Measurements from ENCODE around the gene INPPL1. TPM values are rescaled to one million over a fixed set of nuclear protein-coding genes. Genes with fewer than 3 reads are reported as not detected.

Gene INPPL1
- total and polyA plus RNA-seq, 2 of the 13 experiments (the other 11 are each of a cell fraction or from before 2014, with no cell fraction given) = 29.1 to 66.9 TPM

- no peak for DNase-seq (ENCODE audit: low spot score)
- in situ Hi-C loops (cut with HindIII; ENCODE audit: extremely low pct_ligation_motif_present, low pct_unique_long_range_greater_than_20kb) (no loop called here), intact Hi-C loops (cut with micrococcal nuclease; ENCODE audit: unreplicated experiment) (no loop called here)
- no peak overlapping the region for H2AFZ ChIP-seq (ENCODE audit: low read length)
- no peak overlapping the region for H3K27ac ChIP-seq (ENCODE audit: extremely low read length, insufficient read depth, low read length)
- H4K20me1 ChIP-seq (ENCODE audit: insufficient read depth, low read length) = no peaks in the 10 kb centered on the region
- H3K9ac ChIP-seq (ENCODE audit: insufficient read depth, low read depth, low read length) = no peak overlapping the region
- H3K9me3 ChIP-seq (ENCODE audit: low read length) = no peaks in the 10 kb centered on the region
- TF ChIP-seq MED8 (CRISPR knock-in tag; IDR thresholded peaks at IDR 0.05; ENCODE audit: insufficient replicate concordance) (no peak), SRSF4 (IDR thresholded peaks at IDR 0.05; ENCODE audit: low read depth, low read length, poor library complexity, severe bottlenecking) (no peak), ETS1 (CRISPR knock-in tag; IDR thresholded peaks at IDR 0.05) (no peak), NFIC (IDR thresholded peaks at IDR 0.05; ENCODE audit: low read length) (no peak), ZNF709 (CRISPR knock-in tag; IDR thresholded peaks at IDR 0.05) (no peak), NCOA1 (CRISPR knock-in tag; IDR thresholded peaks at IDR 0.05) (no peak), PCBP2 (optimal IDR thresholded peaks at IDR 0.05; ENCODE audit: low read depth, low read length, poor library complexity, severe bottlenecking) (no peak), SP1 (IDR thresholded peaks at IDR 0.05) (no peak), SP1 (CRISPR knock-in tag; IDR thresholded peaks at IDR 0.05) (no peak), ZBTB8A (CRISPR knock-in tag; IDR thresholded peaks at IDR 0.05; ENCODE audit: borderline replicate concordance, low read depth) (no peak), CREB1 (IDR thresholded peaks at IDR 0.05) (no peak), CREB1 (CRISPR knock-in tag; IDR thresholded peaks at IDR 0.05) (no peak), ZNF652 (CRISPR knock-in tag; IDR thresholded peaks at IDR 0.05; ENCODE audit: borderline replicate concordance, low read depth) (no peak), CEBPG (CRISPR knock-in tag; IDR thresholded peaks at IDR 0.05) (no peak), HNRNPUL1 (IDR thresholded peaks at IDR 0.05; ENCODE audit: low read depth, low read length) (no peak), ZNF619 (CRISPR knock-in tag; IDR thresholded peaks at IDR 0.05) (no peak), ZMYM2 (CRISPR knock-in tag; IDR thresholded peaks at IDR 0.05) (no peak), CHCHD3 (CRISPR knock-in tag; IDR thresholded peaks at IDR 0.05) (no peak), ZNF143 (CRISPR knock-in tag; IDR thresholded peaks at IDR 0.05) (no peak), ARID3A (IDR thresholded peaks at IDR 0.05; ENCODE audit: low read depth, low read length) (no peak), CENPT (CRISPR knock-in tag; IDR thresholded peaks at IDR 0.05; ENCODE audit: low read depth) (no peak)
- no peak for ATAC-seq
- WGBS (ENCODE audit: low lambda C conversion rate) = 96% methylated on average over 8 of the region's 8 CpGs
- no peaks in the 10 kb centered on the region for H3K4me1 ChIP-seq (ENCODE audit: insufficient read depth, low read length)
- H3K36me3 ChIP-seq (replicated peaks in 1 of 2; ENCODE audit: control insufficient read depth in 1 of 2, insufficient read depth in 2 of 2, low read length in 2 of 2) = peaks cover 20 to 57% of the 10 kb centered on the region in 2 experiments; a peak in 4 of 5 replicates
- no peaks in the 10 kb centered on the region for H3K79me2 ChIP-seq (ENCODE audit: insufficient read depth, low read length)
- POLR2A ChIA-PET = interaction anchor here (1.2 kb wide), 1 partner anchor 200 kb away, joined by 3 read pairs; the partner anchor contains the start of gene CLPB
- FAIRE-seq = no peak
- CTCF ChIA-PET (ENCODE audit: low intra/inter-chr PET ratio, low total read pairs) = no interaction called here
- no peak overlapping the region for H3K4me3 ChIP-seq (replicated peaks in 1 of 3; ENCODE audit: insufficient read depth in 1 of 3, low read depth in 2 of 3, low read length in 3 of 3)
- BruUV-seq (replicated peaks) = no TSS peak
- no peak overlapping the region for H3K4me2 ChIP-seq (ENCODE audit: low read depth, low read length)
- H3K27me3 ChIP-seq (ENCODE audit: control insufficient read depth in 1 of 2, insufficient read depth in 2 of 2, low read length in 2 of 2) = no peaks in the 10 kb centered on the region
Observed at GRCh38 chr11:72233773-72234513, 9.4 kb downstream of the INPPL1 start.
